Measurements from ENCODE around the gene CORO2B.
"Not testable (repeated sequence)": the region's sequence is repeated elsewhere in the genome, so short reads cannot be mapped to it uniquely, and the experiment has no call there.

The CORO2B gene

DNA sequence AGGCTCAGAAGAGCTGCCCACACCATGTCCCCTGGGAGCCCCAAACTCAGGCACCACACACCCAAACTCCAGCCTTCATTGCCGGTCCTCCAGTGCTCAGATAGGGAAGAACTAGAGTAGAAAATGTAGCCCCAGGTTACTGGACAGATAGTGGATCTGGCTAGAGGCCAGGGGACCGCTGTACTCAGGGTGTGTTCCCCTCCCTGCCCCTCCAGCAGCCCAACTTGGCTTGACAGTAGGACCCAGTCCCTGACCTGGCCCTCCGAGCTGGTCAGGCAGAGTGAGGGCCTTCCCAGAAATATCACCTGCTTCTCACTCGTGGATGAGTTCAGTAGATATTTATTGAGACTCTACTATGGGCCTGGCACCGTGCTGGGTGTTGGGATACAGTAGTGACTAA is 100.0 kb downstream of the CORO2B start:
- H3K4me3 ChIP-seq (ENCODE audit: low read depth in 1 of 2, low read length in 2 of 2) = no peak overlapping the region
- no peaks in the 10 kb centered on the region for H3K4me1 ChIP-seq (ENCODE audit: insufficient read depth, low read length)
- no peaks in the 10 kb centered on the region for H3K36me3 ChIP-seq (ENCODE audit: insufficient read depth, low read length)
- no peak overlapping the region for H3K9ac ChIP-seq (ENCODE audit: low read length)
- H3K27me3 ChIP-seq (ENCODE audit: control insufficient read depth in 1 of 2, insufficient read depth in 2 of 2, low read length in 2 of 2) = no peaks in the 10 kb centered on the region
- H3K27ac ChIP-seq (ENCODE audit: low read depth, low read length) = no peak overlapping the region
- no peaks in the 10 kb centered on the region for H3K9me3 ChIP-seq (ENCODE audit: low read length)

DNA sequence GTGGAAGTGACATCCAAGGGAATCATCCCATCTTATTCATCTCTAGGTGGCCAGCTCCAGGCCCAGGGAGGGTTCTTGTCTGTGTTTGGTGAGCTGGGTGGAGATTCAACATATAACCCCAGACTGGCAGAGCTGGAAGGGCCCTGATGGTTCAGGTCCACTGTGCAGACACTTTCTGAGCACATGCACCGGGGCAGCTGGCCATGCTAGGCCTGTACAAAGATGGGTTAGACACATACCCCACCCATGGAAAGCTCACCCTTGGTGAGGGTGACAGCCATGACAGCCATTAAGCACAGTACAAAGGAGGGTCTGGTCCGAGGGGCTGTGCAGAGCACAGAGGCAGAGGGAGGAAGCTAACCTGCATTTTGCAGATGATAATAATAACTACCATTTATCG is 100.4 kb downstream of the CORO2B start:
- Histone ChIP-seq H3K4me3 (ENCODE audit: low read depth in 1 of 2, low read length in 2 of 2) (no peak overlapping the region), H3K9me3 (ENCODE audit: low read length) (no peaks in the 10 kb centered on the region), H3K27me3 (ENCODE audit: control insufficient read depth in 1 of 2, insufficient read depth in 2 of 2, low read length in 2 of 2) (no peaks in the 10 kb centered on the region), H3K9ac (ENCODE audit: low read length) (no peak overlapping the region), H3K27ac (ENCODE audit: low read depth, low read length) (no peak overlapping the region), H3K4me1 (ENCODE audit: insufficient read depth, low read length) (no peaks in the 10 kb centered on the region), H3K36me3 (ENCODE audit: insufficient read depth, low read length) (no peaks in the 10 kb centered on the region)

DNA sequence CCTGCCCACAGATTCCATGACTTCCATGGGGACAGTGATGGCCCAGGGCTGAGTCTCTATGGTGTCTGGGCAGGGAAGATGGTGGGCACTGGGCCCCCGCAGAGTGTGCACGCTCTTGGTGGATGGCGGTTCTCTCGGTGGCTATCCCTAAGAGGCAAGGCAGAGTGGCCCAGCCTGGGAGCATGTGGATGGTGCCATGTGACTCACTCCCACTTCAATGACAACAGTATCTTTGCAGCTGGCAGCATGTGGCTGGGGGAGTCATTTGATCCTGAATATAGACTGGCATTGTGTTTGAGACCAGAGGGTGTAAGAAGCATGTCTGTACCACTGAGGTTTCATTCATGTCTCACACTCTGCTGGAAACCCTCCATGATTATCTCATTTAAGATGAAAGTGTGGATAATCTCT is 101.2 kb downstream of the CORO2B start:
- no peaks in the 10 kb centered on the region for H3K27me3 ChIP-seq (ENCODE audit: control insufficient read depth in 1 of 2, insufficient read depth in 2 of 2, low read length in 2 of 2)
- no peak overlapping the region for H3K9ac ChIP-seq (ENCODE audit: low read length)
- H3K4me1 ChIP-seq (ENCODE audit: insufficient read depth, low read length) = no peaks in the 10 kb centered on the region
- no peaks in the 10 kb centered on the region for H3K36me3 ChIP-seq (ENCODE audit: insufficient read depth, low read length)
- no peaks in the 10 kb centered on the region for H3K9me3 ChIP-seq (ENCODE audit: low read length)
- no peak overlapping the region for H3K27ac ChIP-seq (ENCODE audit: low read depth, low read length)
- no peak overlapping the region for H3K4me3 ChIP-seq (ENCODE audit: low read depth in 1 of 2, low read length in 2 of 2)

DNA sequence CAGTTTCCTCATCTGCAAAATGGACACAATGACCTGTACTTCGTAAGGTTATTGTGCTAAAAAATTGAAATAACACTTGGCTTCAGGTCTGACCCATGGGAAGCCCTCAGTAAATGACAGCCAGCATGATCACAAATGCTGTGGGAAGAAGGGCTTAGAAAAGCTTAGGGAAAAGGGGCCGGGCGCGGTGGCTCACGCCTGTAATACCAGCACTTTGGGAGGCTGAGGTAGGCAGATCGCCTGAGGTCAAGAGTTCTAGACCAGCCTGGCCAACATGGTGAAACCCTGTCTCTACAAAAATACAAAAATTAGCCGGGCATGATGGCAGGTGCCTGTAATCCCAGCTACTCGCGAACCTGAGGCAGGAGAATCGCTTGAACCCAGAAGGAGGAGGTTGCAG is 102.0 kb downstream of the CORO2B start:
- H3K4me3 ChIP-seq (ENCODE audit: low read depth in 1 of 2, low read length in 2 of 2); H3K27ac ChIP-seq (ENCODE audit: low read depth, low read length); H3K4me1 ChIP-seq (ENCODE audit: insufficient read depth, low read length); H3K36me3 ChIP-seq (ENCODE audit: insufficient read depth, low read length); H3K27me3 ChIP-seq (ENCODE audit: control insufficient read depth in 1 of 2, insufficient read depth in 2 of 2, low read length in 2 of 2); H3K9me3 ChIP-seq (ENCODE audit: low read length); H3K9ac ChIP-seq (ENCODE audit: low read length): not testable (repeated sequence)

DNA sequence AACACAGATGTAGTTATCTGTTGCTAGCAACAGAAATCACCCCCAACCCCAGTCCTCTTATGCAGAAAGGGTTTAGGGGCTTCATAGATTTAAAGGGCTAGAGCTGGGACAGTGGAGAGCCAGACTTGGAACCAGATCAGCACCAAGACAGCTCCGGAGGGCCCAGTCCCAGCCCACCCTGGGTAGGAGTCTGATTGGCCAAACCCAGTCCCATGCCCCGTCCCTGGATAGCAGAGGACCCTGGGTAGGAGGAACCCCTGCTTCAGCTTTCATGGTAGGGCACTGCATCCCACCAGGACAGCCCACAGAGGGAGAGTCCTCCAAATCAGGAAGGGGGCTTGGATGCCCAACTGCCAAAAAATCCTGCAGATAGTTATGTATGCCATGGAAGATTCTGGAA is 103.0 kb downstream of the CORO2B start:
- Histone ChIP-seq H3K4me3 (ENCODE audit: low read depth in 1 of 2, low read length in 2 of 2) (no peak overlapping the region), H3K27me3 (ENCODE audit: control insufficient read depth in 1 of 2, insufficient read depth in 2 of 2, low read length in 2 of 2) (no peaks in the 10 kb centered on the region), H3K36me3 (ENCODE audit: insufficient read depth, low read length) (no peaks in the 10 kb centered on the region), H3K9me3 (ENCODE audit: low read length) (no peaks in the 10 kb centered on the region), H3K4me1 (ENCODE audit: insufficient read depth, low read length) (no peaks in the 10 kb centered on the region), H3K27ac (ENCODE audit: low read depth, low read length) (no peak overlapping the region), H3K9ac (ENCODE audit: low read length) (no peak overlapping the region)

DNA sequence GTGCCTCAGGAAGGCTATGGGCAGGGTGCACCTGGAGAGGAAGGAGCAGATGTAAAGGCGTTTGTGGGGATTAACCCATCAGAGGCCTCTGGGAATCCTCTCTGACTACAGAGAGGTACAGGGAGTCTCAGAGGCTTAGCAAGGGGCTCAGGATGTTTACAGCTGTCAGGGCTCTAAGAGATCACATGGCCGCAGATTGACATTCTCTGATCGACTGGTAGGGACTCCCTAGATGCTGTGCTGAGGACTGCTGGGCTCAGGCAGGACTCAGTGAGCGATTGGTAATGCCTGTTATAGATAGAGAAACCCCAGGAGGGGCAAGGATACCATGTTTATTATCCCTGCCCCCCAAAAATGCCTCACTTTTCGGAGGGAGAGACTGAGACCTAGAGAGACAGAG is 103.5 kb downstream of the CORO2B start:
- H3K36me3 ChIP-seq (ENCODE audit: insufficient read depth, low read length) = no peaks in the 10 kb centered on the region
- H3K9me3 ChIP-seq (ENCODE audit: low read length) = no peaks in the 10 kb centered on the region
- H3K9ac ChIP-seq (ENCODE audit: low read length) = no peak overlapping the region
- no peak overlapping the region for H3K27ac ChIP-seq (ENCODE audit: low read depth, low read length)
- no peaks in the 10 kb centered on the region for H3K27me3 ChIP-seq (ENCODE audit: control insufficient read depth in 1 of 2, insufficient read depth in 2 of 2, low read length in 2 of 2)
- H3K4me3 ChIP-seq (ENCODE audit: low read depth in 1 of 2, low read length in 2 of 2) = no peak overlapping the region
- H3K4me1 ChIP-seq (ENCODE audit: insufficient read depth, low read length) = no peaks in the 10 kb centered on the region

DNA sequence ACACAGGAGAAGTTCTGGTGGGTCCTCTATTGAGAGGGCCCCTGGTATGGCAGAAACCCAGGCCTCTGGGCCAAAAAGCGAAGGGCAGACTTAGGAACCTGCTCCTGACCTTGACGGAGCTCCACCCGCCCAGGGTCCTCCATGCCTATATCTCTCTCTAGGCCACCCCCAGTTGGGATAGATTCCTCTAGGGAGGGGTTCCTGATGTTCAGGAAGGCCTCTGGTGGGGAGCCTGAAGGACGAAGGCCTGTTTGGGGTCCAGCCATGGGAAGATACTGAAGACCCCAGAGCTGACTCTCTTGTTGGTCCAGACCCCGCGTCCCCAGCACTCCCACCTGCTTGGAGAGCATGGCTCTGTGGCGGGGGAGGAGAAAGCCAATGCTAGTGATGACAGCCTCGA is 104.2 kb downstream of the CORO2B start:
- H3K36me3 ChIP-seq (ENCODE audit: insufficient read depth, low read length) = no peaks in the 10 kb centered on the region
- H3K4me3 ChIP-seq (ENCODE audit: low read depth in 1 of 2, low read length in 2 of 2) = no peak overlapping the region
- no peak overlapping the region for H3K9ac ChIP-seq (ENCODE audit: low read length)
- H3K4me1 ChIP-seq (ENCODE audit: insufficient read depth, low read length) = no peaks in the 10 kb centered on the region
- H3K27ac ChIP-seq (ENCODE audit: low read depth, low read length) = no peak overlapping the region
- H3K27me3 ChIP-seq (ENCODE audit: control insufficient read depth in 1 of 2, insufficient read depth in 2 of 2, low read length in 2 of 2) = no peaks in the 10 kb centered on the region
- no peaks in the 10 kb centered on the region for H3K9me3 ChIP-seq (ENCODE audit: low read length)

DNA sequence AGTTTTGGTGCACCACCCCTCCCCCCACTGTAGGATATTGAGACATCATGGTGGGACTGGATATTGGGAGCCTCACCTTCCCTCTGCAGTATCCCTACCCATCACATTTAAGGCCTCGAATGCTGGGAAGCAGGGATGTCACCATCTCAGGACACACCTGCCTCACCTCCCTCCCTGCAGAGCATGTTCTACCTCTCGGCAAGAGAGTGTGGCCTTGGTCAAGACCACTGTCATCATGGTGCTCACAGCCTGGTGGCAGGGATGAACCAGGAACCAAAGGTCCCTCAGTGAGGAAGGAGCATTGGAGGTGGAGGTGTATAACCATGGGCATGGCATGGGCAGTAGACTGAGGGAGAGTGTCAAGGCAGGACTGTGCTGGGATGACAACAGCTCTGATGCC is 104.8 kb downstream of the CORO2B start:
- Histone ChIP-seq H3K36me3 (ENCODE audit: insufficient read depth, low read length) (no peaks in the 10 kb centered on the region), H3K4me1 (ENCODE audit: insufficient read depth, low read length) (no peaks in the 10 kb centered on the region), H3K4me3 (ENCODE audit: low read depth in 1 of 2, low read length in 2 of 2) (no peak overlapping the region), H3K27ac (ENCODE audit: low read depth, low read length) (no peak overlapping the region), H3K9ac (ENCODE audit: low read length) (no peak overlapping the region), H3K9me3 (ENCODE audit: low read length) (no peaks in the 10 kb centered on the region), H3K27me3 (ENCODE audit: control insufficient read depth in 1 of 2, insufficient read depth in 2 of 2, low read length in 2 of 2) (no peaks in the 10 kb centered on the region)

DNA sequence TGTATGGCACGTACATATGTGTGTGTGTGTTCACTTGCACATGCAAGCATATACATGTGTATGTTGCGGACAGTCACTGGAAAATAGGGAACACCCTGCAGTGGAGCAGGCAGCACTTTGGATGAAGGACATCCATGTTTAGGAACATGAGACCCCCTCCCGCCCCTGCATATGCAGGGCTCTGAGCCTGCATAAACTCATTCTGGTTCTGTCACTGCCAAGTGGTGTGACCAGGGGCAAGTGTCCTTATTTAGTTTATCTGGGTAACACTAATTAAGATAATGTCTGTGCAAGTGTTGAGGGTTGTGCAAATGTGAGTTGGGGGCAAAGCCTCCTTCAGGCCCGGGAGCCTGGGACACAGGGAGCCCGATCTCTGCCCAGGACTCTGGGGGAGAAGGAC is 105.7 kb downstream of the CORO2B start:
- H3K27me3 ChIP-seq (ENCODE audit: control insufficient read depth in 1 of 2, insufficient read depth in 2 of 2, low read length in 2 of 2) = no peaks in the 10 kb centered on the region
- H3K9ac ChIP-seq (ENCODE audit: low read length) = no peak overlapping the region
- H3K27ac ChIP-seq (ENCODE audit: low read depth, low read length) = no peak overlapping the region

DNA sequence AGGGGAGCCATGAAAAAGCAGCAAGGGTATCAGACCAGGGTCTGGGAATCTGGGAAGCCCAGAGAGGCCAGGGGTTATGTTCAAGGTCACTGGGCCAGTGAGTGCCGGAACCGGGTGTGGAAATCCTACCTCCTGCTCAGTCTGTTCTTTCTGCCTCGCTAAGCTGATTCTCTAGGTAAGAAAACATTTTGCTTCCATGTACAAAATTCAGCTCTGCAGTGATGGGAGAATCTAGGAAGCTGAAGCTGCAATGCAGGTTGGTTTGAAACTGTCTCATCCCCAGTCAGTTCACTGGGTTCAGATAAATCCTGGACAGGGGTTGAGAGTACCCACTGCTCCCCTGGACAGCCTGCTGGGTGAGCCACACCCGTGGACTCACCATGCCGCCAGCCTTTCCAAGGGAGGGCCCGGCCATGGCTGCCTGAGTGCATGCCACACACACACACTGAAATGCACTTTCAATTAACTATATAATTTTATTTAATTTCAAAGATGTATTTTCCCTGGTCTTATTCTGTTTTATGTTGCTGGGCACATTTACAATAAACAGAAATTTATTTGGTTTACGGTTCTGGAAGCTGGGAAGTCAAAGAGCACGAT is 108.4 kb downstream of the CORO2B start:
- no peaks in the 10 kb centered on the region for H3K27me3 ChIP-seq (ENCODE audit: control insufficient read depth in 1 of 2, insufficient read depth in 2 of 2, low read length in 2 of 2)
- no peak overlapping the region for H3K4me3 ChIP-seq (ENCODE audit: low read depth in 1 of 2, low read length in 2 of 2)
- no peak overlapping the region for H3K9ac ChIP-seq (ENCODE audit: low read length)
- H3K36me3 ChIP-seq (ENCODE audit: insufficient read depth, low read length) = no peaks in the 10 kb centered on the region
- H3K4me1 ChIP-seq (ENCODE audit: insufficient read depth, low read length) = no peaks in the 10 kb centered on the region
- no peak overlapping the region for H3K27ac ChIP-seq (ENCODE audit: low read depth, low read length)
- H3K9me3 ChIP-seq (ENCODE audit: low read length) = no peaks in the 10 kb centered on the region

More for the DNA sequence above, 105.7 kb downstream of the CORO2B start:
- Histone ChIP-seq H3K36me3 (ENCODE audit: insufficient read depth, low read length) (no peaks in the 10 kb centered on the region), H3K9me3 (ENCODE audit: low read length) (no peaks in the 10 kb centered on the region), H3K4me1 (ENCODE audit: insufficient read depth, low read length) (no peaks in the 10 kb centered on the region), H3K4me3 (ENCODE audit: low read depth in 1 of 2, low read length in 2 of 2) (no peak overlapping the region)

DNA sequence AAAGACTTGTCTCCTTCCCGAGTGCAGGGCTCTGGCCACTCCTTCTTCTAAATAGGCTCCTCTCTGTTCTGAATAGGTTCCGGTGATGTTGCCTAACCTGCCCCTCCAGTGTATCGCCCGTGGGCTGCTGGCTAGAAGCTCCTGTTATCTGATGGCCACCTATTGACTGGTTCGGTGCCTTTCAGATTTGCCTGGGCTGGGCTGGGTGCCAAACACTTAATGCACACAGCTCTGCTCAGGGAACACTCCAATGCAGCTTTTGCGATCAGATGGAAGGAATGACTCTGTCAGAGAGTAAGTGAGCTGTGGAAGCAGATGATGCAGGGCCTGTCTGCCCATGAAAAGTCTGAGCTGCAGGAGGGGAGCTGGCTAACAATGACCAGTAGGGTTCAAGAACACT is 112.9 kb downstream of the CORO2B start:
- Histone ChIP-seq H3K9ac (ENCODE audit: low read length) (no peak overlapping the region), H3K36me3 (ENCODE audit: insufficient read depth, low read length) (no peaks in the 10 kb centered on the region), H3K4me1 (ENCODE audit: insufficient read depth, low read length) (peaks cover 5% of the 10 kb centered on the region)

DNA sequence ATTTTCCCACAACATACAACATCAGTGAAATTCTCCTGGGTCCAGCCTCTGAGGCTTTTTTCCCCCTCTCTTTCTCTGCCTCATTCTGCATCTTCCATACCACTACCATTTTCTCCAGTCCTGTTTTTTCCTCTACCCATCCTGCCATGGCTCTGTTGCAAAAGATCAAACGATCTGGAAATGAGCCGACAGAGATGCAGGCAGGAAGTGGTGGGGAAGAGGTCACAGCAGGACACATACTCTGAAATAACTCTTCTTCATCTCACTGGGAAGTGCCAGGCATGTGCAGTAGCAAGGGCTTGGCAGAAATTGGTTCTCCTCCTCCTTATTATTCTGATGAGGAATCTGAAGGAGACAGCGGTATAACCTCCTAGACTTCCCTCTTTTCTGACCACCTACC is 114.3 kb downstream of the CORO2B start:
- Histone ChIP-seq H3K4me3 (ENCODE audit: low read depth in 1 of 2, low read length in 2 of 2) (no peak overlapping the region), H3K9ac (ENCODE audit: low read length) (no peak overlapping the region), H3K36me3 (ENCODE audit: insufficient read depth, low read length) (no peaks in the 10 kb centered on the region)

More for the DNA sequence above, 112.9 kb downstream of the CORO2B start:
- no peaks in the 10 kb centered on the region for H3K27me3 ChIP-seq (ENCODE audit: control insufficient read depth in 1 of 2, insufficient read depth in 2 of 2, low read length in 2 of 2)
- H3K9me3 ChIP-seq (ENCODE audit: low read length) = no peaks in the 10 kb centered on the region
- H3K4me3 ChIP-seq (ENCODE audit: low read depth in 1 of 2, low read length in 2 of 2) = no peak overlapping the region
- H3K27ac ChIP-seq (ENCODE audit: low read depth, low read length) = no peak overlapping the region

More for the DNA sequence above, 114.3 kb downstream of the CORO2B start:
- H3K27ac ChIP-seq (ENCODE audit: low read depth, low read length) = no peak overlapping the region
- H3K27me3 ChIP-seq (ENCODE audit: control insufficient read depth in 1 of 2, insufficient read depth in 2 of 2, low read length in 2 of 2) = no peaks in the 10 kb centered on the region
- H3K4me1 ChIP-seq (ENCODE audit: insufficient read depth, low read length) = peaks cover 5% of the 10 kb centered on the region
- H3K9me3 ChIP-seq (ENCODE audit: low read length) = no peaks in the 10 kb centered on the region
